Right ventricle myocardium superior (tissue), 1 donor: Measurements from ENCODE around the gene HIGD1A. TPM values are rescaled to one million over a fixed set of nuclear protein-coding genes. Genes with fewer than 3 reads are reported as not detected.

Experiments
- ATAC-seq: fragments of 200-7000 bp; cut with Tn5 transposase; one replicate; pipeline ENCODE4 v1.9.1; 2020; ENCODE audit warnings: mild to moderate bottlenecking; ENCODE audit not compliant: poor library complexity
- DNase-seq: peaks from one replicate; pipeline ENCODE4 v3.0.0-alpha.2; 2020
- intact Hi-C: fragments of 100-400 bp; cut with DNase I; formaldehyde crosslinking; loops from one replicate; pipeline ENCODE4 v1.11.2; 2022
- total RNA-seq: library from RNA; stranded (reverse); fragmentation: NEBNext Ultra II Directional; extraction: Animal tissue kit (Norgen Biotek cat#: 25700); gene quantifications from one replicate; pipeline ENCODE4 v1.2.1, GENCODE V29; 2021
- donor health status: DM: no; HTN: yes; CAD: no; lungs with severe emphysema.

HIGD1A gene
- total RNA-seq, 1 donor from 2014 or later = 320 TPM

- DNase-seq (no peak), ATAC-seq (peak; percentile 30)
- intact Hi-C loops = no loop called here
Observed at GRCh38 chr3:42746455-42747450, 57.5 kb downstream of the HIGD1A start.

GRCh38 chr3:42745776-42746454, 58.4 kb downstream of the HIGD1A start:
- intact Hi-C loops = no loop called here
- DNase-seq (no peak), ATAC-seq (peak; percentile 18)

- ATAC-seq (no peak), DNase-seq (no peak)
- intact Hi-C loops = no loop called here
Observed at GRCh38 chr3:42745291-42745745, 59.0 kb downstream of the HIGD1A start.

- intact Hi-C loops = loop anchor here (5.0 kb wide), 2 partner anchors 41 to 91 kb away; partner anchors contain the start of genes HHATL and ZBTB47
Observed at GRCh38 chr3:42743204-42743995, 60.9 kb downstream of the HIGD1A start.

GRCh38 chr3:42742688-42743087, 61.6 kb downstream of the HIGD1A start:
- DNase-seq = no peak
- intact Hi-C loops = loop anchor here (5.0 kb wide), 2 partner anchors 40 to 90 kb away; partner anchors contain the start of genes HHATL and ZBTB47
- ATAC-seq = no peak

More at GRCh38 chr3:42743204-42743995, 60.9 kb downstream of the HIGD1A start:
- ATAC-seq = no peak
- DNase-seq = no peak

- intact Hi-C loops = loop anchor here (5.0 kb wide), 2 partner anchors 40 to 90 kb away; partner anchors contain the start of genes HHATL and ZBTB47
- no peak for ATAC-seq
- no peak for DNase-seq
Observed at GRCh38 chr3:42742259-42742658, 62.0 kb downstream of the HIGD1A start.

- intact Hi-C loops = loop anchor here (5.0 kb wide), 2 partner anchors 39 to 89 kb away; partner anchors contain the start of genes HHATL and ZBTB47
- DNase-seq (no peak), ATAC-seq (no peak)
Observed at GRCh38 chr3:42741796-42742195, 62.5 kb downstream of the HIGD1A start.

GRCh38 chr3:42739401-42740158, 64.7 kb downstream of the HIGD1A start:
- intact Hi-C loops = loop anchor here (5.0 kb wide), 2 partner anchors 37 to 87 kb away; partner anchors contain the start of genes HHATL and ZBTB47
- DNase-seq (peak; percentile 93), ATAC-seq (peak; percentile 93)

GRCh38 chr3:42736531-42736930, 67.8 kb downstream of the HIGD1A start:
- ATAC-seq (no peak), DNase-seq (no peak)
- intact Hi-C loops = no loop called here

GRCh38 chr3:42736081-42736480, 68.2 kb downstream of the HIGD1A start:
- DNase-seq (no peak), ATAC-seq (no peak)
- intact Hi-C loops = no loop called here

- intact Hi-C loops = no loop called here
- DNase-seq (no peak), ATAC-seq (no peak)
Observed at GRCh38 chr3:42735615-42736014, 68.7 kb downstream of the HIGD1A start.

- DNase-seq = no peak
- ATAC-seq = no peak
- intact Hi-C loops = no loop called here
Observed at GRCh38 chr3:42735019-42735418, 69.3 kb downstream of the HIGD1A start.

- DNase-seq (no peak), ATAC-seq (no peak)
- intact Hi-C loops = no loop called here
Observed at GRCh38 chr3:42734263-42734860, 69.9 kb downstream of the HIGD1A start.

- no peak for ATAC-seq
- no peak for DNase-seq
- intact Hi-C loops = no loop called here
Observed at GRCh38 chr3:42733501-42734262, 70.6 kb downstream of the HIGD1A start.
